Caco-2 (cell line): ENCODE measurements around the gene RYK. TPM values are rescaled to one million over a fixed set of nuclear protein-coding genes. Genes with fewer than 3 reads are reported as not detected.

Experiments
- BruUV-seq: library from RNA; stranded (reverse); fragments of 400-500 nt; replicated peaks from 2 replicates; lab custom pipeline; 2021; lab: Mats Ljungman, UMichigan
- CTCF ChIA-PET: fragments of 300-600 bp; sonication (Branson Sonifier 250); formaldehyde crosslinking; loops from one replicate; lab custom pipeline; 2022; ENCODE audit warnings: antibody characterized with exemption; lab: Charles Lee
- POLR2A ChIA-PET: fragments of 300-600 bp; sonication (Branson Sonifier 250); formaldehyde crosslinking; loops from one replicate; lab custom pipeline; 2022; ENCODE audit warnings: antibody characterized with exemption; lab: Charles Lee
- DNase-seq, 2 experiments: peaks; one replicate each; pipeline versions ENCODE4 v3.0.0 to v3.0.0-alpha.2; 2020 to 2022
- H3K27me3 ChIP-seq: replicated peaks from 2 replicates; pipeline ENCODE4 v1.6.0; 2011; ENCODE audit warnings: low read length; ENCODE audit not compliant: control insufficient read depth, insufficient read depth
- H3K36me3 ChIP-seq: 2 replicates; pipeline ENCODE4 v1.5.1; 2011; ENCODE audit warnings: low read length; ENCODE audit not compliant: control insufficient read depth, insufficient read depth
- H3K4me1 ChIP-seq: fragments of 250-450 bp; sonication (Bioruptor Pico); 2 replicates; pipeline ENCODE4 v1.5.1; 2020; ENCODE audit warnings: mild to moderate bottlenecking
- H3K4me3 ChIP-seq: 2 replicates; pipeline ENCODE4 v1.5.1; 2011; ENCODE audit warnings: low read depth, mild to moderate bottlenecking, control low read depth, low read length
- H3K9me3 ChIP-seq: fragments of 250-450 bp; sonication (Bioruptor Pico); 2 replicates; pipeline ENCODE4 v1.5.1; 2020; ENCODE audit warnings: mild to moderate bottlenecking, moderate library complexity
- H3K27ac Mint-ChIP-seq: one replicate; pipeline ENCODE4 v1.8.0; 2022; ENCODE audit warnings: mixed read lengths; ENCODE audit not compliant: unreplicated experiment
- H3K27me3 Mint-ChIP-seq: one replicate; pipeline ENCODE4 v1.8.0; 2022; ENCODE audit warnings: mixed read lengths; ENCODE audit not compliant: insufficient read depth, unreplicated experiment
- H3K36me3 Mint-ChIP-seq: one replicate; pipeline ENCODE4 v1.8.0; 2022; ENCODE audit warnings: mild to moderate bottlenecking, mixed read lengths; ENCODE audit not compliant: insufficient read depth, unreplicated experiment
- H3K4me1 Mint-ChIP-seq: one replicate; pipeline ENCODE4 v1.8.0; 2022; ENCODE audit warnings: low read depth, mixed read lengths; ENCODE audit not compliant: unreplicated experiment
- H3K4me3 Mint-ChIP-seq: one replicate; pipeline ENCODE4 v1.8.0; 2022; ENCODE audit warnings: mild to moderate bottlenecking, moderate library complexity, mixed read lengths; ENCODE audit not compliant: unreplicated experiment
- H3K9me3 Mint-ChIP-seq: one replicate; pipeline ENCODE4 v1.8.0; 2022; ENCODE audit warnings: mixed read lengths; ENCODE audit not compliant: unreplicated experiment
- intact Hi-C: fragments of 100-400 bp; cut with micrococcal nuclease; formaldehyde crosslinking; loops from one replicate; pipeline ENCODE4 v1.10.0; 2022; ENCODE audit not compliant: unreplicated experiment
- total RNA-seq: library from RNA; stranded (reverse); gene quantifications from 2 replicates; pipeline ENCODE4 v1.2.3, GENCODE V29; 2022
- TF ChIP-seq, protein P1 (sequence below), 2 experiments: fragments of 200-600 bp in 1 of 2; IDR thresholded peaks; 1 replicate in 1 of 2; 2 replicates in 1 of 2; pipeline versions ENCODE4 v1.5.1 to v1.8.0; 2011 to 2022; ENCODE audit warnings: antibody characterized with exemption in 1 of 2, control low read depth in 1 of 2, inconsistent platforms in 1 of 2, low read depth in 1 of 2, low read length in 1 of 2, mild to moderate bottlenecking in 1 of 2, moderate library complexity in 1 of 2; ENCODE audit not compliant: insufficient read depth in 1 of 2, severe bottlenecking in 1 of 2, unreplicated experiment in 1 of 2

RYK gene
- total RNA-seq, 1 experiment from 2014 or later, result 102 TPM

DNA sequence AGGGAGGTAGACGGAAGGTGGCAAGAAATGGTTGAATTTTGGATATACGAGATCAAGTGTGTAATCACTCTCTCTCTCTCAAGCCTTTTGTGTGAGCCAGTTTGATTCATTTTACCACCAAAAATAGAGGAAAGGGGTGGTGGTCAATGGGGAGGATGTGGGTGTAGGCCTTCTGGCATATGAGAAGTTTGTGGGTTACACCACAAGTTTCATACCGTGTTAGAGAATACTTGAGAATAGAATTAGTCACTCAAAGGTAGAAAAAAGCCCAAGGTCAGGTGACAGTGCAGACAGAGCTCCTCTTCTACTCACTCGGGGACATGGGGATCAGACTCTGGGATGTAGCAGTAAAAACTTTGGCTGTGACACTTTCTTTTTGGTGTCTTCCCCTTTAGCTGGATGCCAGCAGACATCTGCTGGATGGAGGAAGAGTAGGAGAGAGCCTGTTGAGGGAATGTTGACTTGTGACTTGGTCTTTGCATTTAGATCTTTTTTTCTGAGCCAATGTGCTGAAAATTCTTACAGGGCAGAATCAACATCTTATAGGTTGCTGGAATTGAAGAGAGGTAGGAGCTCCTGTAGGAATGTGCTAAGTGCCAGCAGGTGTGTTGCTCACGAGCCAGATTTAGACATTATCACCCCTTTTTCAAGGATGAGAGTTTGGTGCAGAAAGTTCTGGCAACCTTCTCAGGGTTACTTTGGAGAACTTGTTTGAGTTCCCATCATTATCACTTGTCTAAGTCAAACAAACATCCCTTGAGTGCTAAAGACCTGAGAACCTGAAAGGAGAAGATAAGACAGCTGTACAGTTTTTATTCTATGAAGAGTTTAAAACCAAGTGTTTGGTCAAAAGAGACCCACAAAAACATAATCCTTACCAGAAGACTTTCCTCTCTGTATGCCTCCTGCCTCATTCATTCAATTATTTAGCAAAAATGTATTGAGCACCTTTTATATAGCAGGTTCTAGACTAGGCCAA lies 43.9 kb upstream of the RYK start:
- no peak for DNase-seq
- intact Hi-C loops, result loop anchor here (5.0 kb wide), 1 partner anchor 52 kb away; no protein-coding TSS in a partner anchor

DNA sequence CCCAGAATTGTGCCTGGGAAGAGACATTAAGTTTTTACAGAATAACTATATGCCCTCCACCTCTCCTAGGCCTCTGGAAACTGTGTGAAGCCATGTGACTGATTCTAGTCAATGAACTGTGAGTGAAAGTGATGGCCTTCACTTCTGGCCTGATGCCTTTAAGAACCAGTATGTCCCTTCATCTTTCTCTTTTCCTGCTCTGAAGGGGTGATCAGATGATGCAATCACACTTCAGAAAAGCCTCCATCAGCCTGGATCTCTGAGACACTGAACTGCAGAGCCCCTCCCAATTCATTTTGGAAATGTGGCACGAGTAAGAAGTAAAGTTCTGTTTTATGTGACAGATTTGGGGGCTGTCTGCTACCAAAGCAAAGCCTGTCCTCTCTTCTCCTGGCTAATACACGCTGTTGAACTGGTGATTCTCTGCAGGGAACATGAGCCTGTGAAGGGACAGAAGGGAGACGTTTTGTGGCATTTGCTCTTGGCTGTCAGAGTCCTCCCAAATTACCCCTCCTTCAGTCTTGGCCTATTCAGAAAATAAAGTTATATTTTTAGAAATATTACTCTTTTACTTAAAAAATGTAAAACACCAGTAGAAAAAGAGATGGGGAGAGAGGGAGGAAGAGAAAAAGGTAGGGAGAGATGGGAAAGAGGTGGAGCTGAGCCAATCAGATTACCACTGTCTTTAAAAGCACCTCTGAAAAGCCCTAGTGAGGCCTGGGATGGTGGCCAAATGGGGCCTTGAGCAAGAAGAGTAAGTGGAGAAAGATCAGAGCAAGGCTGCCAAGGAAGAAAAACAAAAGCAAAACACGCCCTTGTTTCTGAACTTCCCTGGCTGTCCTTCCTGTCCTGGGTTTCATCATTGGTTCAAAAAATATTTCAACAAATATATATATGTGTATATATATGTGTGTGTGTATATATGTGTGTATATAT lies 40.9 kb upstream of the RYK start:
- ChIA-PET POLR2A (no interaction called here), CTCF (no interaction called here)
- no peak overlapping the region for H3K4me3 Mint-ChIP-seq
- no peaks in the 10 kb centered on the region for H3K27me3 Mint-ChIP-seq
- TF ChIP-seq, protein P1, sequence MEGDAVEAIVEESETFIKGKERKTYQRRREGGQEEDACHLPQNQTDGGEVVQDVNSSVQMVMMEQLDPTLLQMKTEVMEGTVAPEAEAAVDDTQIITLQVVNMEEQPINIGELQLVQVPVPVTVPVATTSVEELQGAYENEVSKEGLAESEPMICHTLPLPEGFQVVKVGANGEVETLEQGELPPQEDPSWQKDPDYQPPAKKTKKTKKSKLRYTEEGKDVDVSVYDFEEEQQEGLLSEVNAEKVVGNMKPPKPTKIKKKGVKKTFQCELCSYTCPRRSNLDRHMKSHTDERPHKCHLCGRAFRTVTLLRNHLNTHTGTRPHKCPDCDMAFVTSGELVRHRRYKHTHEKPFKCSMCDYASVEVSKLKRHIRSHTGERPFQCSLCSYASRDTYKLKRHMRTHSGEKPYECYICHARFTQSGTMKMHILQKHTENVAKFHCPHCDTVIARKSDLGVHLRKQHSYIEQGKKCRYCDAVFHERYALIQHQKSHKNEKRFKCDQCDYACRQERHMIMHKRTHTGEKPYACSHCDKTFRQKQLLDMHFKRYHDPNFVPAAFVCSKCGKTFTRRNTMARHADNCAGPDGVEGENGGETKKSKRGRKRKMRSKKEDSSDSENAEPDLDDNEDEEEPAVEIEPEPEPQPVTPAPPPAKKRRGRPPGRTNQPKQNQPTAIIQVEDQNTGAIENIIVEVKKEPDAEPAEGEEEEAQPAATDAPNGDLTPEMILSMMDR (IDR thresholded peaks at IDR 0.05; ENCODE audit: insufficient read depth in 1 of 2, low read depth in 1 of 2, low read length in 1 of 2, severe bottlenecking in 1 of 2, unreplicated experiment in 1 of 2), result no peak
- BruUV-seq, result no TSS peak
- H3K4me3 ChIP-seq, result no peak overlapping the region
- H3K27ac Mint-ChIP-seq, result no peak overlapping the region
- no peaks in the 10 kb centered on the region for H3K4me1 Mint-ChIP-seq
- no peaks in the 10 kb centered on the region for H3K4me1 ChIP-seq
- no peaks in the 10 kb centered on the region for H3K27me3 ChIP-seq
- H3K9me3 Mint-ChIP-seq, result no peaks in the 10 kb centered on the region
- no peaks in the 10 kb centered on the region for H3K9me3 ChIP-seq
- intact Hi-C loops, result no loop called here
- no peaks in the 10 kb centered on the region for H3K36me3 Mint-ChIP-seq
- DNase-seq, result no peak
- H3K36me3 ChIP-seq, result no peaks in the 10 kb centered on the region

More for the DNA sequence above, 43.9 kb upstream of the RYK start:
- no peak overlapping the region for H3K27ac Mint-ChIP-seq
- no peaks in the 10 kb centered on the region for H3K36me3 ChIP-seq
- no TSS peak for BruUV-seq
- TF ChIP-seq, protein P1 (IDR thresholded peaks at IDR 0.05; ENCODE audit: insufficient read depth in 1 of 2, low read depth in 1 of 2, low read length in 1 of 2, severe bottlenecking in 1 of 2, unreplicated experiment in 1 of 2), result no peak
- H3K4me3 Mint-ChIP-seq, result no peak overlapping the region
- peaks cover 6% of the 10 kb centered on the region for H3K4me1 Mint-ChIP-seq
- H3K9me3 ChIP-seq, result no peaks in the 10 kb centered on the region
- H3K27me3 Mint-ChIP-seq, result no peaks in the 10 kb centered on the region
- ChIA-PET POLR2A (no interaction called here), CTCF (no interaction called here)
- H3K4me1 ChIP-seq, result no peaks in the 10 kb centered on the region
- H3K4me3 ChIP-seq, result no peak overlapping the region
- no peaks in the 10 kb centered on the region for H3K9me3 Mint-ChIP-seq
- no peaks in the 10 kb centered on the region for H3K27me3 ChIP-seq
- H3K36me3 Mint-ChIP-seq, result no peaks in the 10 kb centered on the region

DNA sequence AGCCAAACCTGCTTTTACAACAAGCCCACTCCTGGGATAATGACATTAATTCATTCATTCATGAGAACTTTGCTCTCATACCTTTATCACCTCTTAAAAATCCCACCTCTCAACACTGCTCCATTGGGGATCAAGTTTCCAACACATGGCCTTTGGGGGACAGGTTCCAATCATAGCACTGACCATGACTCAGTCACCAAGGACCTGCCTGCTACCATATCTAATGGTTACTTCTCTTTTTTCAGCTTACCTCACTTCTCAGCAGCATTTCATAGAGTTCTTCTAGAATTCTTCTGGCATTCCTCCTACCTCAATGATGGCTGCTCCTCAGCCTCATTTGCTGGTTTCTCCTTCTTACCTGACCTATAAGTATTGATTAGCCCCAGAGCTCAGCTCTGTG lies 36.9 kb upstream of the RYK start:
- no TSS peak for BruUV-seq
- no peak overlapping the region for H3K4me3 ChIP-seq
- ChIA-PET POLR2A (no interaction called here), CTCF (no interaction called here)
- H3K4me1 ChIP-seq, result peaks cover 4% of the 10 kb centered on the region
- H3K27me3 ChIP-seq, result no peaks in the 10 kb centered on the region
- Mint-ChIP-seq H3K27ac (no peak overlapping the region), H3K27me3 (no peaks in the 10 kb centered on the region), H3K36me3 (no peaks in the 10 kb centered on the region), H3K4me1 (peaks cover 5% of the 10 kb centered on the region), H3K4me3 (no peak overlapping the region), H3K9me3 (no peaks in the 10 kb centered on the region)
- no peaks in the 10 kb centered on the region for H3K9me3 ChIP-seq
- TF ChIP-seq, protein P1 (IDR thresholded peaks at IDR 0.05; ENCODE audit: insufficient read depth in 1 of 2, low read depth in 1 of 2, low read length in 1 of 2, severe bottlenecking in 1 of 2, unreplicated experiment in 1 of 2), result no peak
- no peaks in the 10 kb centered on the region for H3K36me3 ChIP-seq
- intact Hi-C loops, result no loop called here
- DNase-seq, result no peak
